AG10803 (cell line): Measurements from ENCODE around the gene DAD1.
"Not testable (repeated sequence)": the region's sequence is repeated elsewhere in the genome, so short reads cannot be mapped to it uniquely, and the experiment has no call there.

Experiments used
- DNase-seq: peaks from one replicate; pipeline ENCODE4 v3.0.0; 2010; ENCODE audit warnings: low read depth
- H3K4me3 ChIP-seq: 2 replicates; pipeline ENCODE4 v1.5.1; 2011; ENCODE audit warnings: mild to moderate bottlenecking, low read length, control low read depth
- CTCF ChIP-seq: conservative IDR thresholded peaks from 2 replicates; pipeline ENCODE4 v1.5.1; 2011; ENCODE audit warnings: mild to moderate bottlenecking, low read length, control low read depth, inconsistent platforms

The DAD1 gene

GRCh38 chr14:22589096-22589839 is at the start of gene DAD1:
Gene DAD1, minus strand, starts transcription at chr14:22589224. Its CDS starts 67 bp downstream, at chr14:22589157.
- DNase-seq: peak; percentile 99
- TF ChIP-seq CTCF: no peak
- H3K4me3 ChIP-seq: peak within 1 kb of the TSS; percentile 97

DNA sequence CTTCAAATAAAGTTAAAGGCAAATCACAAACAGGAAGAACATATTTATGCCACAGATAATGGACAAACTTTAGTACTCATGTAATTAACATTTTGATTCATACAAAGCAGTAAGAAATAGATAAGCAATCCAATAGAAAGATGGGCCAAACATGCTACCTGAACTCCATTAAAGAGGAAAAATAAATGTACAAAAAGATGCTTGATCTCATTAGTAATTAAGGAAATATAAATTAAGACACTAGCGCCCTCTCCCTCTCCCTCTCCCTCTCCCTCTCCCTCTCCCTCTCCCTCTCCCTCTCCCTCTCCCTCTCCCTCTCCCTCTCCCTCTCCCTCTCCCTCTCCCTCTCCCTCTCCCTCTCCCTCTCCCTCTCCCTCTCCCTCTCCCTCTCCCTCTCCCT is 47.0 kb upstream of the DAD1 start:
- DNase-seq, H3K4me3 ChIP-seq: not testable (repeated sequence)

DNA sequence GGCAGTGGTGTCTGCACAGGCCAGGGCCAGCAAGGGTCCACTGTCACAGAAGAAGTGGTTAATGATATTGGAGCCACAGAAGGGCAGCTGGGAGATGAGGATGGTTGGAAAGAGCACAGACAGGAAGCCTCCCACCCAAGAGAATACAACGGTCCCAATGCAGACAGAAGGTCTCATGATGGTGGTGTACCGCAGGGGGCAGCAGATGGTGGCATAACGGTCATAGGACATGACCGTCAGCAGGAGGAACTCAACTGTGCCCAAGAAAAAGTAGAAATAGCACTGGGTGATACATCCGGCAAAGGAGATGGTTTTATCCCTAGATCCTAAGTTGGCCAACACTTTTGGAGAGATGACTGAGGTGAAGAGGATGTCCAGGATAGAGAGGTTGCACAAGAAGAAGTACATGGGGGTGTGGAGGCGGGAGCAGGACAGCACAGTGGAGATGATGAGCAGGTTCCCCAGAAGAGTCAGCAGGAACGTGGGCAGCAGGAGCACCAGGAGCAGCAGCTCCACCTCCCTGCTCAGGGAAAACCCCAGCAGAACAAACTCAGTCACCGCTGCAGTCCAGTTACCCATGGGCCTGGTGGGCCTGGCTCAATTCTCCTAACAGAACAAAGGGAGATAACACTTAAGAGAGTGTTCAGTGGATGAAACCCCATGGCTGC is 45.3 kb upstream of the DAD1 start:
- DNase-seq: no peak

GRCh38 chr14:22630486-22630885 is 41.5 kb upstream of the DAD1 start:
- no peak overlapping the region for H3K4me3 ChIP-seq
- DNase-seq: peak; percentile 77
- TF ChIP-seq CTCF: no peak

More for the DNA sequence above, 45.3 kb upstream of the DAD1 start:
- TF ChIP-seq CTCF: no peak
- no peak overlapping the region for H3K4me3 ChIP-seq

DNA sequence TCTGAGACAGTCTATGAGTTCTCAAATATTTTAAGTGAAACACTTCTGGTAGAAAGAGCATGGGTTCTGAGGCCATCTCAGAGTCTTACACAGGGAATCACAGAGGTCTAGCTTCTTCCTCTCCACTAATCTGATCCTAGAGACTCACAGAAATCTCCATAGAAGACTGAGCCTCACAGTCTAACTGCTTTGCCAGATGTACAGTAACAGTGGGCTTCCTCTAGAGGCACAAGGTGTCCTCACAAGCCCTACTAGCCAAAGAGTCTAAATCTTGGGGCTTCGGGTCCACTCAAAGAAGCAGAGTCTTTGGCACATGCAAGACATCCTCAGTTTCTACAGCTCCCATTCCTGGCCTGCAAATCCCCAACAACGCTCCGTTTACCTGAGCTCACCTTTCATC is 41.0 kb upstream of the DAD1 start:
- H3K4me3 ChIP-seq: no peak overlapping the region
- TF ChIP-seq CTCF: no peak
- DNase-seq: no peak

- H3K4me3 ChIP-seq: no peak overlapping the region
- TF ChIP-seq CTCF: no peak
- no peak for DNase-seq
These were observed 40.3 kb upstream of the DAD1 start for GRCh38 chr14:22629361-22629760.

DNA sequence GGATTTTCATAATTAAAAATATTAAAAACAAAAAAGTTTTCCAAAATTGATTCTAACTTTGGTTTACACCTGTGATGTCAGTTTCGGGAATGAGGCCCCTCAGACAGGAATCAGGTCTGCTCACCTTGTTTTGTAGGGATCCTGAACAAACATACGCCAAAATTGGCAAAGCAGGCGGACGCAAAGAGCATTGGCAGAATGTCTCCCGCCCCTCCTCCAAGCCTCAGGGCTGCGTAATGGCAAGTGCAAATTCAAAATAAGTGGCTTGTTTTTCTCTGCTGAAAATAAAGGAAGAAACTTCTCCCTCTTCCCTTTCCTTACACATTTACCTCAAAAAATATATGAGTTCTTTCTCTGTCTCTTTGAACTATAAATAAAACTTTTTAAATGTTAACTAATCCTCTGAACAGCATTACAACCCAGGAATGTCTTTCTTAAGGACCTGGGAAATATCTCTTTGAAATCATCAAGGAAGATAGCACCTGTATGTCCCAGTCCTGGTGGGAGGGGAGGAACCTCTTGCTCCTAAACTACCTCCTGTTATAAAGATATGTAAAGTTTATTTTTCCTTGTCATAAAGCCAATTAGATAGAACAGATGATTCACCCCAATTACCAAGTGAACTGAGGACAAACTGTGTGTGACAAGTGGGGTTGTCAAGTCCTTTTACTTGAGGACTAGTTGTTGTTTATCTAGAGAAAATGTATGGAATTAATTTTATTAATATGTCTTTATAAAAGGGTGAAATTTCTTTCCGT is 38.7 kb upstream of the DAD1 start:
- no peak for TF ChIP-seq CTCF
- H3K4me3 ChIP-seq: no peak overlapping the region
- DNase-seq: no peak
